ENCODE results near the gene PARP12. TPM values are rescaled to one million over a fixed set of nuclear protein-coding genes. Genes with fewer than 3 reads are reported as not detected.

PARP12 gene
- total and polyA plus RNA-seq, 2 of the 8 experiments (the other 6 are each of a cell fraction or from before 2014, with no cell fraction given): 9.0 to 21.5 TPM

- TF ChIP-seq RAD21 (IDR thresholded peaks at IDR 0.05 in 1 of 2, conservative IDR thresholded peaks at IDR 0.05 in 1 of 2; ENCODE audit: low read depth in 2 of 2, low read length in 2 of 2) (no peak), CTCF (IDR thresholded peaks at IDR 0.05; ENCODE audit: control extremely low read depth in 1 of 3, insufficient read depth in 1 of 3, low read depth in 1 of 3, low read length in 3 of 3) (no peak), BRCA1 (IDR thresholded peaks at IDR 0.05; ENCODE audit: low read depth, low read length) (no peak), EP300 (IDR thresholded peaks at IDR 0.05; ENCODE audit: borderline replicate concordance in 1 of 2, low read depth in 2 of 2, low read length in 2 of 2) (no peak)
Observed at GRCh38 chr7:140024585-140024984, 38.2 kb downstream of the PARP12 start (continued).

Measured in H1 (cell line).